Ecto neural progenitor cell (in vitro differentiated cells): ENCODE measurements around the gene HDGF.

Source experiments
- DNase-seq: peaks from one replicate; pipeline ENCODE4 v3.0.0-alpha.2; 2018; ENCODE audit warnings: low spot score

HDGF gene

GRCh38 chr1:156751451-156751756, at the start of gene HDGF:
HDGF (minus strand) TSS chr1:156751675; CDS start chr1:156751429, 246 bp downstream.
- no peak for DNase-seq

- DNase-seq = no peak
Measured at GRCh38 chr1:156797212-156797871, 45.9 kb upstream of the HDGF start.

GRCh38 chr1:156796340-156797097, 45.0 kb upstream of the HDGF start:
- no peak for DNase-seq

GRCh38 chr1:156795787-156796186, 44.3 kb upstream of the HDGF start:
- DNase-seq = no peak

GRCh38 chr1:156795374-156795733, 43.9 kb upstream of the HDGF start:
- no peak for DNase-seq

- DNase-seq = no peak
Measured at GRCh38 chr1:156794506-156795373, 43.3 kb upstream of the HDGF start.

GRCh38 chr1:156789621-156790318, 38.3 kb upstream of the HDGF start:
- DNase-seq = no peak

GRCh38 chr1:156788136-156788535, 36.7 kb upstream of the HDGF start:
- no peak for DNase-seq

- DNase-seq = no peak
Measured at GRCh38 chr1:156786640-156787039, 35.2 kb upstream of the HDGF start.

GRCh38 chr1:156785458-156785857, 34.0 kb upstream of the HDGF start:
- DNase-seq = no peak

- no peak for DNase-seq
Measured at GRCh38 chr1:156781585-156782186, 30.2 kb upstream of the HDGF start.

GRCh38 chr1:156777573-156777972, 26.1 kb upstream of the HDGF start:
- DNase-seq = no peak

- DNase-seq = no peak
Measured at GRCh38 chr1:156776942-156777341, 25.5 kb upstream of the HDGF start.

- DNase-seq = no peak
Measured at GRCh38 chr1:156775799-156776198, 24.3 kb upstream of the HDGF start.

- no peak for DNase-seq
Measured at GRCh38 chr1:156773607-156774006, 22.1 kb upstream of the HDGF start.

- no peak for DNase-seq
Measured at GRCh38 chr1:156772728-156773497, 21.4 kb upstream of the HDGF start.

GRCh38 chr1:156772222-156772621, 20.7 kb upstream of the HDGF start:
- no peak for DNase-seq

- no peak for DNase-seq
Measured at GRCh38 chr1:156768610-156769295, 17.3 kb upstream of the HDGF start.

GRCh38 chr1:156767879-156768604, 16.6 kb upstream of the HDGF start:
- peak; percentile 72 for DNase-seq
